Measurements from ENCODE around the gene CLCN7.

CLCN7 gene

DNA sequence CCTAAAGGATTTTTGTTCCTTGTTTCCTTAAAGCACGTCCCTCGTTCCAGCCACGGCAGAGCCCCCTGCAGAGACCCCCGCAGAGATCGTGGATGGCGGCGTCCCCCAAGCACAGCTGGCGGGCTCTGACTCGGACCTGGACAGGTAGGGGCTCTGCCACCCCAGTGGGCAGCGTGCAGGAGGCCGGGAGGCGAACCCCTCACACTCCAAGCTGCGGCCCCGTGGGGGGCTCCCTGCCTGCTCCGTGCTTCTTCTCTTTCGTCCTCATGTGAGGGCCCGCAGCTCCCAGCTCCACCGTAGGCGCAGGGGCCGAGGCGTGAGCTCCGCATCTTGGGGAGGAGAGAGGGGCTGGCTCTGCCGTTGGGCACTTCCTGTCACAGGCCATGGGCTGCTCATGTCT is 26.8 kb upstream of the CLCN7 start:
- H3K9me3 ChIP-seq (ENCODE audit: insufficient read depth, low read length), result no peaks in the 10 kb centered on the region
- no peaks in the 10 kb centered on the region for H4K20me1 ChIP-seq (ENCODE audit: insufficient read depth, low read length)
- no peaks in the 10 kb centered on the region for H3K79me2 ChIP-seq (ENCODE audit: low read length)
- no peak overlapping the region for H3K9ac ChIP-seq (ENCODE audit: low read length)
- H3K4me3 ChIP-seq (ENCODE audit: low read length), result no peak overlapping the region
- H3K27me3 ChIP-seq (ENCODE audit: low read depth, low read length), result no peaks in the 10 kb centered on the region
- no peak overlapping the region for H3K27ac ChIP-seq (ENCODE audit: low read length)
- H3K4me1 ChIP-seq (ENCODE audit: low read length), result no peaks in the 10 kb centered on the region
- H2AFZ ChIP-seq (ENCODE audit: low read depth, low read length), result no peak overlapping the region
- peaks cover 33% of the 10 kb centered on the region for H3K36me3 ChIP-seq (replicated peaks; ENCODE audit: low read depth, low read length)
- TF ChIP-seq EZH2phosphoT487 (IDR thresholded peaks at IDR 0.05; ENCODE audit: low read depth), result no peak
- TF ChIP-seq, protein P1, sequence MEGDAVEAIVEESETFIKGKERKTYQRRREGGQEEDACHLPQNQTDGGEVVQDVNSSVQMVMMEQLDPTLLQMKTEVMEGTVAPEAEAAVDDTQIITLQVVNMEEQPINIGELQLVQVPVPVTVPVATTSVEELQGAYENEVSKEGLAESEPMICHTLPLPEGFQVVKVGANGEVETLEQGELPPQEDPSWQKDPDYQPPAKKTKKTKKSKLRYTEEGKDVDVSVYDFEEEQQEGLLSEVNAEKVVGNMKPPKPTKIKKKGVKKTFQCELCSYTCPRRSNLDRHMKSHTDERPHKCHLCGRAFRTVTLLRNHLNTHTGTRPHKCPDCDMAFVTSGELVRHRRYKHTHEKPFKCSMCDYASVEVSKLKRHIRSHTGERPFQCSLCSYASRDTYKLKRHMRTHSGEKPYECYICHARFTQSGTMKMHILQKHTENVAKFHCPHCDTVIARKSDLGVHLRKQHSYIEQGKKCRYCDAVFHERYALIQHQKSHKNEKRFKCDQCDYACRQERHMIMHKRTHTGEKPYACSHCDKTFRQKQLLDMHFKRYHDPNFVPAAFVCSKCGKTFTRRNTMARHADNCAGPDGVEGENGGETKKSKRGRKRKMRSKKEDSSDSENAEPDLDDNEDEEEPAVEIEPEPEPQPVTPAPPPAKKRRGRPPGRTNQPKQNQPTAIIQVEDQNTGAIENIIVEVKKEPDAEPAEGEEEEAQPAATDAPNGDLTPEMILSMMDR (IDR thresholded peaks at IDR 0.05; ENCODE audit: low read depth, low read length), result no peak
- H3K4me2 ChIP-seq (ENCODE audit: low read length), result no peak overlapping the region

DNA sequence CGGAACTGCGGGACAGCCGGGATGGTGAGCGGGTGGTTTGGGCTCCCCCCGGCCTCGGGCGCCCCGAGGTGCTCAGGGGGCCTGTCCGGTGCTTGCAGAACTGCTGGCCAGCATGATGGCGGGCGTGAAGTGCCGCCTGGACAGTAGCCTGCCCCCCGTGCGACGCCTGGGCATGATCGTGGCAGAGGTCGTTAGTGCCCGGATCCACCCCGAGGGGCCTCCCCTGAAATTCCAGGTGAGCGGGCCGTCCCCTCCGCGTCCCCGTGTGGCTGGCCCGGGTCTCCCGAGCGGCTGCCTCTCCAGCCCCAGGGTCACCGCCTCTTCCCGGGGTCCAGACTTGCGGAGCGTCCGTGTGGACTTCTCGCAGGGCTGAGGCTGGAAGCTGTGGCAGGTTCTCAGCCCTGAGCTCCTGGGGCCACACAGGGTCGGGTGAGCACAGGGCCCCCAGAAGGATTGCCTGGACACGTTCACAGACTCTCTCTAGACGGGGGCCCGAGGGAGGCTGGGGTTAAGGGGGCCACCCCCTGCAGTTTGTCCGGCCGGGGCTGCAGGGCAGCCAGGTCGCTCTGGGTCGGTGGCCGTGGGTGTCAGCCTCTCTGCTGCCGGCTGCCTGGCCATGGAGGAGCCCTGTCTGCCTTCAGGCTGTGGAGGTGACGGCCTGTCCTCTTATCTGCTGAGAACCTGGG is 25.8 kb upstream of the CLCN7 start:
- Histone ChIP-seq H3K79me2 (ENCODE audit: low read length) (peaks cover under 1% of the 10 kb centered on the region; the same call in 1 of the 2 replicates), H3K36me3 (replicated peaks; ENCODE audit: low read depth, low read length) (peaks cover 35% of the 10 kb centered on the region)

DNA sequence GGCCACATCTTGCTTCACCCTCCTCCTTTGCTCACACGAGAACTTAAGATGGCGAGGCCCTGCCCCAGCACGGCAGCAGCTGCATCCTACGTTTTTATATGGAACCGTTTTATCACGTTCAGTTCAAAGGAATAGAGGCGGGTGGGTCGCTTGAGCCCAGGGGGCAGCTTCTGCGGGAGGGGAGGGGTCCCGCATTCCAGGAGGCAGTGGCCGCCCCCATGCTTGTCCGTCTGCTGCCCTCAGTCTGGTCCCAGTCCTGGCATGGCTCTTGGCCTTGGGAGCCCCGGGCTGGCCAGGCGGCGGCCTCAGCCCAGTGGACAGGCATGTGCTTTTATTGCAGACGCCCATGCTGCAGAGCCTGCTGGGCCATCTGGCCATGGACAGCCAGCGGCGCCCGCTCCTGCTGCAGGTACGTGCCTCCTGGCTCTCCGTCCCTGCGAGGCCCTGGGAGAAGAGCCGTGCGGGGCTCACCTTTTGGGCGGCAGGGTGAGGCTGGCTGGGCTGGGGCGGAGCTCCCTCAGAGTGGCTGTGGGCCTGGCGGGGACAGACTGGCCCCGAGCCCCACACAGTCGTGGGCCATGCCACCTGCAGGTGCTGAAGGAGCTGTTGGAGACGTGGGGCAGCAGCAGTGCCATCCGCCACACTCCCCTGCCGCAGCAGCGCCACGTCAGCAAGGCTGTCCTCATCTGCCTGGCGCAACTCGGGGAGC is 25.1 kb upstream of the CLCN7 start:
- Histone ChIP-seq H3K79me2 (ENCODE audit: low read length) (peaks cover 8% of the 10 kb centered on the region; the same call in 1 of the 2 replicates), H4K20me1 (ENCODE audit: insufficient read depth, low read length) (no peaks in the 10 kb centered on the region), H3K4me3 (ENCODE audit: low read length) (no peak overlapping the region), H3K9me3 (ENCODE audit: insufficient read depth, low read length) (no peaks in the 10 kb centered on the region), H3K27ac (ENCODE audit: low read length) (no peak overlapping the region), H3K9ac (ENCODE audit: low read length) (no peak overlapping the region), H3K4me2 (ENCODE audit: low read length) (no peak overlapping the region), H2AFZ (ENCODE audit: low read depth, low read length) (no peak overlapping the region), H3K27me3 (ENCODE audit: low read depth, low read length) (no peaks in the 10 kb centered on the region), H3K36me3 (replicated peaks; ENCODE audit: low read depth, low read length) (peaks cover 37% of the 10 kb centered on the region), H3K4me1 (ENCODE audit: low read length) (no peaks in the 10 kb centered on the region)
- TF ChIP-seq EZH2phosphoT487 (IDR thresholded peaks at IDR 0.05; ENCODE audit: low read depth), result no peak
- TF ChIP-seq, protein P1 (IDR thresholded peaks at IDR 0.05; ENCODE audit: low read depth, low read length), result no peak

More for the DNA sequence above, 25.8 kb upstream of the CLCN7 start:
- Histone ChIP-seq H3K9me3 (ENCODE audit: insufficient read depth, low read length) (no peaks in the 10 kb centered on the region), H3K27ac (ENCODE audit: low read length) (no peak overlapping the region), H3K27me3 (ENCODE audit: low read depth, low read length) (no peaks in the 10 kb centered on the region), H3K4me2 (ENCODE audit: low read length) (no peak overlapping the region), H3K4me3 (ENCODE audit: low read length) (no peak overlapping the region), H2AFZ (ENCODE audit: low read depth, low read length) (no peak overlapping the region), H3K9ac (ENCODE audit: low read length) (no peak overlapping the region), H3K4me1 (ENCODE audit: low read length) (no peaks in the 10 kb centered on the region), H4K20me1 (ENCODE audit: insufficient read depth, low read length) (no peaks in the 10 kb centered on the region)
- TF ChIP-seq EZH2phosphoT487 (IDR thresholded peaks at IDR 0.05; ENCODE audit: low read depth), result no peak
- TF ChIP-seq, protein P1 (IDR thresholded peaks at IDR 0.05; ENCODE audit: low read depth, low read length), result no peak

DNA sequence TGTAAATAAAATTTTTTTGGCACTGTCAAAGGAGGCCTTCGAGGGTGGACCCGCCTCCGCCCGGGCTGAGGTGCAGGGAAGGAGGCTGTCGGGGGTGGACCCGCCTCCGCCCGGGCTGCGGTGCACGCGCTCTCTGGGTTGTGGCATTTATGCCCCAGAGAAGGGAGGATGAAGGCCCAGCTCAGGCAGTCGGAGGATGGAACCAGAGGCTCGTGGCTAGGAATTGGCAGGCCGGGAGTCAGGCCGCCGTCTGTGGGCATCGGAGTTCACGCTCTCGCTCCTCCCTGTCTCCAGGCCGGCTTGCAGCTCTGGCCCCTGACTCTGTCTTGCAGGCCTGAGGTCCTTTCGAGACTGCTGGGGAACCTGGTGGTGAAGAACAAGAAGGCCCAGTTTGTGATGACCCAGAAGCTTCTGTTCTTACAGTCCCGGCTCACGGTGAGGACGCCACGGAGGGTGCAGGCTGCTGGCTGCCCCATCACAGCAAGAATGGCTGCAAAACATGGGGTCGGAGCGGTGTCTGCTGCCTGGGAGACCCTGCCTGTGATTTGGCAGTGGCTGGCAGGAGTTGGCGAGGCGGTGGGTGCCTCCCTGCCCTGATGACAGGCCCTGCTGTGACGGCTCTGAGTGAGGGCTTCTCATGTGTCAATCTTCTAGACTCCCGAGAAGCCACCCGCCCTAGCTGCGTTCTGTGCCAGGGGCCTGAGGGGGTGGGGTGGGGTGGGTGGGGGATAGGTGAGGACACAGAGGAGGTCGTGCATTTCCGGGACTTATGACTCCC is 24.3 kb upstream of the CLCN7 start:
- no peak for TF ChIP-seq EZH2phosphoT487 (IDR thresholded peaks at IDR 0.05; ENCODE audit: low read depth)
- TF ChIP-seq, protein P1 (IDR thresholded peaks at IDR 0.05; ENCODE audit: low read depth, low read length), result no peak
- no peak overlapping the region for H3K4me2 ChIP-seq (ENCODE audit: low read length)
- no peak overlapping the region for H3K27ac ChIP-seq (ENCODE audit: low read length)
- peaks cover 16% of the 10 kb centered on the region for H3K79me2 ChIP-seq (ENCODE audit: low read length)
- H3K4me1 ChIP-seq (ENCODE audit: low read length), result peaks cover 5% of the 10 kb centered on the region
- H4K20me1 ChIP-seq (ENCODE audit: insufficient read depth, low read length), result no peaks in the 10 kb centered on the region
- H3K27me3 ChIP-seq (ENCODE audit: low read depth, low read length), result no peaks in the 10 kb centered on the region
- H3K36me3 ChIP-seq (replicated peaks; ENCODE audit: low read depth, low read length), result peaks cover 40% of the 10 kb centered on the region
- no peaks in the 10 kb centered on the region for H3K9me3 ChIP-seq (ENCODE audit: insufficient read depth, low read length)
- no peak overlapping the region for H3K4me3 ChIP-seq (ENCODE audit: low read length)
- H3K9ac ChIP-seq (ENCODE audit: low read length), result no peak overlapping the region
- H2AFZ ChIP-seq (ENCODE audit: low read depth, low read length), result no peak overlapping the region

Measured in OCI-LY3 (cell line).